Erythroblast (primary cell): Measurements from ENCODE around the gene RUBCNL.

Experiments
- GATA1 ChIP-seq: IDR thresholded peaks from 2 replicates; pipeline ENCODE4 v1.6.1; 2011; ENCODE audit warnings: low read depth, mild to moderate bottlenecking, control low read depth, low read length, moderate library complexity
- POLR2A ChIP-seq: IDR thresholded peaks from 2 replicates; pipeline ENCODE4 v1.6.1; 2011; ENCODE audit warnings: mild to moderate bottlenecking, low read length

DNA sequence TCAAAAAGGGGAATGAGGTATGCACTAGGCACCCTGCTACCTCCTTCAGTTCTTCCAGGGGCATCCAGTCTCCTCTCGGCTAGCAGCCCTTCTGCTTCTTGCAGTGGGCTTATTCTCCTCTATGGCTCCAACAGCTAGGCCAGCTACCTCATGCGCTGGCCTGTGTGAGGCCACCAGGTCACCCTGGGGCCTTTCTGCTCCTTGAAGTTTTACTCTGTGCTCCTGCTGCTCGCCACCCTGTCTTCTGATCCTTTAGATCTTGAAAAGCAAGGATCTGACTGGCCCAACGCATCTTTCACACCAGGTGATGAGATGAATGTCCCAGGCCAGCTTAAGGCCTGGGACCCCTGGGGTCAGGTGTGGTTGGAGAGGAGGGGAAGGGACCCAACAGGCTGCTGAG is 66.2 kb downstream of the RUBCNL start:
- no peak for TF ChIP-seq POLR2A
- TF ChIP-seq GATA1, result no peak
